ENCODE results near the gene KIFC1.

KIFC1 gene

GRCh38 chr6:33425668-33426577 is 34.3 kb downstream of the KIFC1 start:
- no peaks in the 10 kb centered on the region for H3K9me3 ChIP-seq (ENCODE audit: severe bottlenecking)
- DNase-seq, result peak; percentile 99

GRCh38 chr6:33426590-33427511 is 35.2 kb downstream of the KIFC1 start:
- no peaks in the 10 kb centered on the region for H3K27me3 ChIP-seq (ENCODE audit: insufficient read depth, low read depth, severe bottlenecking)
- DNase-seq, result no peak
- TF ChIP-seq CTCF (IDR thresholded peaks at IDR 0.05; ENCODE audit: low read depth, low read length), result no peak
- peak overlapping the region; percentile 36; the same call in 1 of the 2 replicates for H3K4me3 ChIP-seq (ENCODE audit: low read depth, low read length)
- H3K9me3 ChIP-seq (ENCODE audit: severe bottlenecking), result no peaks in the 10 kb centered on the region
- peaks cover 69% of the 10 kb centered on the region for H3K36me3 ChIP-seq
- H3K27ac ChIP-seq, result no peak overlapping the region

More at GRCh38 chr6:33425668-33426577, 34.3 kb downstream of the KIFC1 start:
- Histone ChIP-seq H3K27me3 (ENCODE audit: insufficient read depth, low read depth, severe bottlenecking) (no peaks in the 10 kb centered on the region), H3K36me3 (peaks cover 64% of the 10 kb centered on the region), H3K4me3 (ENCODE audit: low read depth, low read length) (peak overlapping the region; percentile 49), H3K27ac (peak overlapping the region; percentile 79)
- peak; percentile 95 for TF ChIP-seq CTCF (IDR thresholded peaks at IDR 0.05; ENCODE audit: low read depth, low read length)

GRCh38 chr6:33427585-33428223 is 36.1 kb downstream of the KIFC1 start:
- TF ChIP-seq CTCF (IDR thresholded peaks at IDR 0.05; ENCODE audit: low read depth, low read length), result peak; percentile 57
- no peak overlapping the region for H3K27ac ChIP-seq
- DNase-seq, result peak; percentile 55
- H3K36me3 ChIP-seq, result peaks cover 67% of the 10 kb centered on the region
- no peaks in the 10 kb centered on the region for H3K9me3 ChIP-seq (ENCODE audit: severe bottlenecking)
- H3K27me3 ChIP-seq (ENCODE audit: insufficient read depth, low read depth, severe bottlenecking), result no peaks in the 10 kb centered on the region
- H3K4me3 ChIP-seq (ENCODE audit: low read depth, low read length), result peak overlapping the region; percentile 37

GRCh38 chr6:33428224-33428965 is 36.8 kb downstream of the KIFC1 start:
- Histone ChIP-seq H3K36me3 (peaks cover 67% of the 10 kb centered on the region), H3K27me3 (ENCODE audit: insufficient read depth, low read depth, severe bottlenecking) (no peaks in the 10 kb centered on the region), H3K27ac (peak overlapping the region; percentile 10; the same call in 1 of the 2 replicates), H3K9me3 (ENCODE audit: severe bottlenecking) (no peaks in the 10 kb centered on the region), H3K4me3 (ENCODE audit: low read depth, low read length) (peak overlapping the region; percentile 37)
- TF ChIP-seq CTCF (IDR thresholded peaks at IDR 0.05; ENCODE audit: low read depth, low read length), result peak; percentile 60
- peak; percentile 66 for DNase-seq
